ENCODE measurements around the gene PDE8A. TPM values are rescaled to one million over a fixed set of nuclear protein-coding genes. Genes with fewer than 3 reads are reported as not detected.

Gene PDE8A
- total and polyA plus RNA-seq, 3 donors from 2014 or later: 27.8 to 67.8 (median 67.3) TPM

GRCh38 chr15:85027033-85027380, 45.4 kb downstream of the PDE8A start:
- Histone ChIP-seq H3K36me3 (ENCODE audit: low read depth, missing control alignments) (no peaks in the 10 kb centered on the region), H3K4me1 (peaks cover 24% of the 10 kb centered on the region), H3K4me3 (no peak overlapping the region), H3K9me3 (no peaks in the 10 kb centered on the region), H3K27me3 (no peaks in the 10 kb centered on the region), H3K27ac (peak overlapping the region in 1 of 2 donors; percentile 36)
- TF ChIP-seq CTCF (IDR thresholded peaks at IDR 0.05): no peak
- TF ChIP-seq POLR2A (IDR thresholded peaks at IDR 0.05): no peak
- intact Hi-C loops (cut with DNase I; ENCODE audit: low total_unique reads): no loop called here
- no peak for DNase-seq

- Histone ChIP-seq H3K27ac (no peak overlapping the region), H3K4me3 (no peak overlapping the region), H3K4me1 (peaks cover 24% of the 10 kb centered on the region), H3K9me3 (no peaks in the 10 kb centered on the region), H3K27me3 (no peaks in the 10 kb centered on the region), H3K36me3 (ENCODE audit: low read depth, missing control alignments) (no peaks in the 10 kb centered on the region)
- intact Hi-C loops (cut with DNase I; ENCODE audit: low total_unique reads): no loop called here
- 81 to 86% methylated on average over 4 of the region's 4 CpGs for WGBS, 2 donors
- TF ChIP-seq CTCF (IDR thresholded peaks at IDR 0.05) (no peak), POLR2A (IDR thresholded peaks at IDR 0.05) (no peak)
- DNase-seq: no peak
These were observed 45.8 kb downstream of the PDE8A start for GRCh38 chr15:85027421-85027820.

- peaks cover 24% of the 10 kb centered on the region for H3K4me1 ChIP-seq
- no peak overlapping the region for H3K4me3 ChIP-seq
- 87 to 90% methylated on average over 6 of the region's 6 CpGs for WGBS, 2 donors
- DNase-seq: no peak
- no peaks in the 10 kb centered on the region for H3K36me3 ChIP-seq (ENCODE audit: low read depth, missing control alignments)
- H3K27me3 ChIP-seq: no peaks in the 10 kb centered on the region
- H3K9me3 ChIP-seq: no peaks in the 10 kb centered on the region
- TF ChIP-seq POLR2A (IDR thresholded peaks at IDR 0.05) (no peak), CTCF (IDR thresholded peaks at IDR 0.05) (no peak)
- intact Hi-C loops (cut with DNase I; ENCODE audit: low total_unique reads): no loop called here
- H3K27ac ChIP-seq: no peak overlapping the region
These were observed 46.8 kb downstream of the PDE8A start for GRCh38 chr15:85028416-85028815.

- DNase-seq: no peak
- no peak for TF ChIP-seq CTCF (IDR thresholded peaks at IDR 0.05)
- no peak for TF ChIP-seq POLR2A (IDR thresholded peaks at IDR 0.05)
- Histone ChIP-seq H3K4me3 (no peak overlapping the region), H3K4me1 (peaks cover 24% of the 10 kb centered on the region), H3K36me3 (ENCODE audit: low read depth, missing control alignments) (no peaks in the 10 kb centered on the region), H3K9me3 (no peaks in the 10 kb centered on the region), H3K27me3 (no peaks in the 10 kb centered on the region), H3K27ac (no peak overlapping the region)
- 91 to 94% methylated on average over 5 of the region's 5 CpGs for WGBS, 2 donors
- intact Hi-C loops (cut with DNase I; ENCODE audit: low total_unique reads): no loop called here
These were observed 47.6 kb downstream of the PDE8A start for GRCh38 chr15:85029221-85029620.

GRCh38 chr15:85030301-85030929, 48.8 kb downstream of the PDE8A start:
- TF ChIP-seq CTCF (IDR thresholded peaks at IDR 0.05) (no peak), POLR2A (IDR thresholded peaks at IDR 0.05) (no peak)
- Histone ChIP-seq H3K36me3 (ENCODE audit: low read depth, missing control alignments) (no peaks in the 10 kb centered on the region), H3K4me1 (peaks cover 20% of the 10 kb centered on the region), H3K27me3 (no peaks in the 10 kb centered on the region), H3K4me3 (no peak overlapping the region), H3K9me3 (no peaks in the 10 kb centered on the region), H3K27ac (no peak overlapping the region)
- 86 to 100% methylated on average over 1 of the region's 1 CpG for WGBS, 2 donors
- intact Hi-C loops (cut with DNase I; ENCODE audit: low total_unique reads): no loop called here
- no peak for DNase-seq
